HG02642 (cell line): ENCODE measurements around the gene DEFB113.

ENCODE experiments used
- ATAC-seq: cut with Tn5 transposase; IDR thresholded peaks from one replicate; pipeline ENCODE4 v1.9.1; 2021; ENCODE audit warnings: mild to moderate bottlenecking; ENCODE audit not compliant: unreplicated experiment, poor library complexity

The DEFB113 gene

GRCh38 chr6:49937811-49938210, 31.6 kb downstream of the DEFB113 start:
- ATAC-seq, result no peak

GRCh38 chr6:49937017-49937416, 32.4 kb downstream of the DEFB113 start:
- ATAC-seq, result no peak

GRCh38 chr6:49935387-49935786, 34.0 kb downstream of the DEFB113 start:
- no peak for ATAC-seq

GRCh38 chr6:49934770-49935169, 34.7 kb downstream of the DEFB113 start:
- no peak for ATAC-seq

- no peak for ATAC-seq
These were observed 35.9 kb downstream of the DEFB113 start for GRCh38 chr6:49933526-49933925.

- no peak for ATAC-seq
These were observed 40.1 kb downstream of the DEFB113 start for GRCh38 chr6:49929340-49929739.

GRCh38 chr6:49923826-49924225, 45.6 kb downstream of the DEFB113 start:
- no peak for ATAC-seq

GRCh38 chr6:49919935-49920644, 49.3 kb downstream of the DEFB113 start:
- no peak for ATAC-seq

- no peak for ATAC-seq
These were observed 50.2 kb downstream of the DEFB113 start for GRCh38 chr6:49919261-49919660.

- ATAC-seq, result no peak
These were observed 50.6 kb downstream of the DEFB113 start for GRCh38 chr6:49918787-49919186.
